Osteoblast (primary cell): ENCODE measurements around the gene CALML5. TPM values are rescaled to one million over a fixed set of nuclear protein-coding genes. Genes with fewer than 3 reads are reported as not detected.

Experiments used
- DNase-seq: peaks from one replicate; pipeline ENCODE4 v3.0.0; 2011; ENCODE audit warnings: low spot score, mixed read lengths; ENCODE audit not compliant: insufficient read length; ENCODE audit errors: missing footprints
- H2AFZ ChIP-seq: 2 replicates; pipeline ENCODE4 v1.6.0; 2011; ENCODE audit warnings: mild to moderate bottlenecking, low read length
- H3K27ac ChIP-seq: 2 replicates; pipeline ENCODE4 v1.5.1; 2011; ENCODE audit warnings: mild to moderate bottlenecking, low read depth, low read length, moderate library complexity
- H3K27me3 ChIP-seq: 2 replicates; pipeline ENCODE4 v1.6.0; 2012; ENCODE audit warnings: mild to moderate bottlenecking, control low read depth, inconsistent platforms, low read length, moderate library complexity; ENCODE audit not compliant: insufficient read depth
- H3K36me3 ChIP-seq: 2 replicates; pipeline ENCODE4 v1.5.1; 2011; ENCODE audit warnings: mild to moderate bottlenecking, low read length, control low read depth, moderate library complexity; ENCODE audit not compliant: insufficient read depth
- H3K4me1 ChIP-seq: 2 replicates; pipeline ENCODE4 v1.5.1; 2011; ENCODE audit warnings: mild to moderate bottlenecking, low read length, control low read depth, moderate library complexity; ENCODE audit not compliant: insufficient read depth
- H3K4me2 ChIP-seq: 2 replicates; pipeline ENCODE4 v1.6.0; 2011; ENCODE audit warnings: mild to moderate bottlenecking, low read length; ENCODE audit not compliant: insufficient read depth
- H3K4me3 ChIP-seq: fragments of 200-600 bp; sonication (generic); 3 replicates; pipeline ENCODE4 v1.5.1; 2012; ENCODE audit warnings: mild to moderate bottlenecking, low read length, inconsistent platforms; ENCODE audit not compliant: insufficient read depth
- H3K79me2 ChIP-seq: 2 replicates; pipeline ENCODE4 v1.6.0; 2012; ENCODE audit warnings: mild to moderate bottlenecking, low read length, control low read depth, inconsistent platforms; ENCODE audit not compliant: insufficient read depth
- H3K9me3 ChIP-seq: 2 replicates; pipeline ENCODE4 v1.5.1; 2011; ENCODE audit warnings: low read depth, low read length, control low read depth
- H4K20me1 ChIP-seq: 2 replicates; pipeline ENCODE4 v1.6.0; 2012; ENCODE audit warnings: mild to moderate bottlenecking, low read length, control low read depth; ENCODE audit not compliant: insufficient read depth
- total RNA-seq: library from RNA; depleted of rRNA; stranded (reverse); fragments of >200 nt; gene quantifications from 2 replicates; pipeline ENCODE4 v1.2.3, GENCODE V29; 2012
- TF ChIP-seq, protein P1 (sequence below): IDR thresholded peaks from 2 replicates; pipeline ENCODE4 v1.5.1; 2011; ENCODE audit warnings: mild to moderate bottlenecking, low read depth, low read length, moderate library complexity; ENCODE audit errors: extremely low read depth

Gene CALML5
- total RNA-seq, 1 donor = not detected

DNA sequence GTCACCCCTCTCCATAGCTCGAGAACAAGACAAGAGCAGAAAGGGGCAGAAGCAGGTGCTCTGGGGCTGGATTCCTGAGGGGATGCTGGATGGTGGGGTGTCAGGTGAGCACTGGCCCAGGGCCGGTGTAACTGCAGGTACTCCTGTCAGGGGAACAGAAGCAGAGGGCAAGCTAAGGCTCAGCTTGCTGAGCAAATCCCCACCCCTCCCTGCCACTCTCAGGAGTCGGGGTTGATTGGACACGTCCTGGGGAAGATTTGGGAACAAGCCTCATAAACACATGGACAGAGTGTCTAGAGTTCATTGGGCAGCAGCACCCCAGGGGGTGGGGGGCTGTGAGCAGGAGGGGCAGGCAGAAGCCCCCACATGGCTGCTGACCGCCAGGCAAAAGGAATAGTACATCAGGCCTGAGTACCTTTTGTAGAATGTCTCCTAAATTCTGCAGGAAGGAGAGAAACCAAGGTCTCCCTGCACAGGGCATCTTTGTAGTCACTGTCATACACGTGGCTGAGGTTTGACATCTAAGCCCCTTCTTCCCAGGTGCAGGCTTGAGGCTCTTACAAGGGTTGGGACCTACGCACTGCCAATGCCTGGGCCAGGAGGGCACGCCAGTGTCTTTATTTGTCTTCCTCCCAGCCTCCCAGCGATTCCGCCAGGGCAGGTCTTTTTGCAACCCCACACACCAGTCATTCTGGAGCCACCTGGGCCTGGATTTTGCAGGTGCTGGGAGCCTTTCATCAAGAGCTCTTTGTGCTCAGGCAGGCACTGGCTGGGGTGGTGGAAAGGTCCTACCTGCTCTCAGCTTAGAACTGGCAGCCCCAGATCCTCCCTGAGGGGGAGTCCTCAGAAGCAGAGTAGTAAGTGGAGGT is 28.2 kb upstream of the CALML5 start:
- Histone ChIP-seq H3K9me3 (no peaks in the 10 kb centered on the region), H3K27ac (no peak overlapping the region), H4K20me1 (no peaks in the 10 kb centered on the region), H3K36me3 (no peaks in the 10 kb centered on the region), H2AFZ (no peak overlapping the region), H3K4me1 (no peaks in the 10 kb centered on the region), H3K4me3 (no peak overlapping the region), H3K79me2 (no peaks in the 10 kb centered on the region), H3K4me2 (no peak overlapping the region), H3K27me3 (no peaks in the 10 kb centered on the region)
- TF ChIP-seq, protein P1, sequence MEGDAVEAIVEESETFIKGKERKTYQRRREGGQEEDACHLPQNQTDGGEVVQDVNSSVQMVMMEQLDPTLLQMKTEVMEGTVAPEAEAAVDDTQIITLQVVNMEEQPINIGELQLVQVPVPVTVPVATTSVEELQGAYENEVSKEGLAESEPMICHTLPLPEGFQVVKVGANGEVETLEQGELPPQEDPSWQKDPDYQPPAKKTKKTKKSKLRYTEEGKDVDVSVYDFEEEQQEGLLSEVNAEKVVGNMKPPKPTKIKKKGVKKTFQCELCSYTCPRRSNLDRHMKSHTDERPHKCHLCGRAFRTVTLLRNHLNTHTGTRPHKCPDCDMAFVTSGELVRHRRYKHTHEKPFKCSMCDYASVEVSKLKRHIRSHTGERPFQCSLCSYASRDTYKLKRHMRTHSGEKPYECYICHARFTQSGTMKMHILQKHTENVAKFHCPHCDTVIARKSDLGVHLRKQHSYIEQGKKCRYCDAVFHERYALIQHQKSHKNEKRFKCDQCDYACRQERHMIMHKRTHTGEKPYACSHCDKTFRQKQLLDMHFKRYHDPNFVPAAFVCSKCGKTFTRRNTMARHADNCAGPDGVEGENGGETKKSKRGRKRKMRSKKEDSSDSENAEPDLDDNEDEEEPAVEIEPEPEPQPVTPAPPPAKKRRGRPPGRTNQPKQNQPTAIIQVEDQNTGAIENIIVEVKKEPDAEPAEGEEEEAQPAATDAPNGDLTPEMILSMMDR = no peak
- DNase-seq = peak; percentile 27

DNA sequence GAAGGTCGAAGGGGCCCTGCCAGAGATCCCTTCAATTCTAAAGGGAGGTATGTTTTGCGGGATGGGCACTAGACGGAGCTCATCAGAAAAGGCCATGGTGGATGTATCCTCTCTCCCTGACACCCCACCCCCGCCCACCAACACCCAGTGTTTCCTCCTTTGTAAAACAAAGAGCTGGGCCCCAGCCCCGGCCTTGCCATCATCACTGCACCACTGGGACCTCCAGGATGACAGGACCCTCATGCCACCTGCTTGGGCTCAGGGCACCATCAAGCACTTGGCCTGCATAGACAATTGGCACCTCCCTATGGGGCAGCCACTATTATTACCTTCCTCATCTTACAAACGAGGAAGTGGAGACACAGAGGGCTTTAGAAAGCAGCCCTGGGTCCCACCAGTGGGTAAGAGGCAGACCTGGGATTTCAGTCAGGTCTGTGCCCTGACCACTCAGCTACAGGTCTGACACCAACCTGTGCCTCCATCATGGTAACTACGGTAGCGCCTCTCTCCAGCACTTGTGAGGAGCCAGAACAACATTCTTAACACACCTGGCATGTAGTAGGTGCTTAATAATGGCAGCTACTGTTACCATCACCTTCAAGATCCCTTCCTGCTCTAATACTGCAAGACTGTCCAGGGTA is 27.4 kb upstream of the CALML5 start:
- DNase-seq = peak; percentile 84
- no peaks in the 10 kb centered on the region for H4K20me1 ChIP-seq
- TF ChIP-seq, protein P1 = no peak
- H3K27ac ChIP-seq = no peak overlapping the region
- no peaks in the 10 kb centered on the region for H3K79me2 ChIP-seq
- H3K4me1 ChIP-seq = no peaks in the 10 kb centered on the region
- no peaks in the 10 kb centered on the region for H3K9me3 ChIP-seq
- H3K36me3 ChIP-seq = no peaks in the 10 kb centered on the region
- H3K27me3 ChIP-seq = no peaks in the 10 kb centered on the region
- no peak overlapping the region for H3K4me3 ChIP-seq
- H3K4me2 ChIP-seq = no peak overlapping the region
- H2AFZ ChIP-seq = no peak overlapping the region

DNA sequence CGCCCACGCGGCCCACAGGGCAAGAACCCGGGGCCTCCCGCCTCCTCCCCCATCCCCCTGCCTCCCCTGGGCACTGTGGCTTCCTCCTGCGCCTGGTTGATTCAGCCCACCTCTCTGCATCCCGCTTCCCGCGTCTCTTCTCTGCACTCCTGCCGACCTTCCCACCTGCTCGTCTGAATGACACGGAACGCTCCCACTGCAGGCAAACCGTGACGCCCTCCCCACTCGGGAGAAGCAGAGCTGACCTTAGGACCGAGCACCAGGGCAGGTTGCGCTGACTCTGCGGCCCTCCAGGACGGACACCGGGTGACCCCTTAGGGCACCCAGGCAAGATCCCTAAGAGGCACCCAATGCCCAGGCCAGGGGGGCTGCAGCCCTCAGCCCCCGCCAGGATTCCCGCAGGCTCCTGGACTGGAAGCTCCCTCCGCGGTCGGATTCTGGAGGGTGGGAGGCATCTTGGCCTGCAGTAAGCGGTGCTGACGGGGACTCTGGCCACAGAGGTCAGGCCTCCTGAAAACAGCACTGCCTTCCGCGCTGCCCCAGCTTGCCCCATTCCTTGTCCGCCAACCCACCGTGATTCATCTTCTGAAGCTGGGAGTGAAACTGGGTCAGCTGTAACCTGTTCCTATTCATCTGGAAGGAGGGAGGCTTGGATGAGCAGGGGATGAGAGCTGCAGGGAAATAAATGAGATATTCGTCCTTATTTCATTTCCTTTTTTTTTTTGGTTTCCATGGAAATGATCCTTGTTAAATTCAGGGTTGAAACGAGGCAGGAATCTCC is 26.4 kb upstream of the CALML5 start:
- no peaks in the 10 kb centered on the region for H4K20me1 ChIP-seq
- no peaks in the 10 kb centered on the region for H3K4me1 ChIP-seq
- no peak overlapping the region for H3K27ac ChIP-seq
- H3K9me3 ChIP-seq = no peaks in the 10 kb centered on the region
- H3K4me2 ChIP-seq = no peak overlapping the region
- TF ChIP-seq, protein P1 = no peak
- no peaks in the 10 kb centered on the region for H3K79me2 ChIP-seq
- peak; percentile 70 for DNase-seq
- H2AFZ ChIP-seq = no peak overlapping the region
- no peaks in the 10 kb centered on the region for H3K27me3 ChIP-seq
- no peaks in the 10 kb centered on the region for H3K36me3 ChIP-seq
- H3K4me3 ChIP-seq = no peak overlapping the region
